PFSK-1 (cell line): Measurements from ENCODE around the gene PNMA8B.

Experiments used
- POLR2AphosphoS5 ChIP-seq: IDR thresholded peaks from 2 replicates; pipeline ENCODE4 v1.6.1; 2012; ENCODE audit warnings: low read depth, mild to moderate bottlenecking, control low read depth, low read length, moderate library complexity
- TAF1 ChIP-seq: IDR thresholded peaks from 2 replicates; pipeline ENCODE4 v1.6.1; 2012; ENCODE audit warnings: low read length, control low read depth, borderline replicate concordance; ENCODE audit not compliant: insufficient read depth
- TF ChIP-seq, protein P1 (sequence below), 2 experiments: IDR thresholded peaks; 2 replicates each; pipeline versions ENCODE4 v1.6.1 to v1.8.0; 2011 to 2012; ENCODE audit warnings: low read depth in 2 of 2, low read length in 2 of 2, control low read depth in 1 of 2, inconsistent platforms in 1 of 2, mild to moderate bottlenecking in 1 of 2, moderate library complexity in 1 of 2; ENCODE audit not compliant: insufficient read depth in 1 of 2

DNA sequence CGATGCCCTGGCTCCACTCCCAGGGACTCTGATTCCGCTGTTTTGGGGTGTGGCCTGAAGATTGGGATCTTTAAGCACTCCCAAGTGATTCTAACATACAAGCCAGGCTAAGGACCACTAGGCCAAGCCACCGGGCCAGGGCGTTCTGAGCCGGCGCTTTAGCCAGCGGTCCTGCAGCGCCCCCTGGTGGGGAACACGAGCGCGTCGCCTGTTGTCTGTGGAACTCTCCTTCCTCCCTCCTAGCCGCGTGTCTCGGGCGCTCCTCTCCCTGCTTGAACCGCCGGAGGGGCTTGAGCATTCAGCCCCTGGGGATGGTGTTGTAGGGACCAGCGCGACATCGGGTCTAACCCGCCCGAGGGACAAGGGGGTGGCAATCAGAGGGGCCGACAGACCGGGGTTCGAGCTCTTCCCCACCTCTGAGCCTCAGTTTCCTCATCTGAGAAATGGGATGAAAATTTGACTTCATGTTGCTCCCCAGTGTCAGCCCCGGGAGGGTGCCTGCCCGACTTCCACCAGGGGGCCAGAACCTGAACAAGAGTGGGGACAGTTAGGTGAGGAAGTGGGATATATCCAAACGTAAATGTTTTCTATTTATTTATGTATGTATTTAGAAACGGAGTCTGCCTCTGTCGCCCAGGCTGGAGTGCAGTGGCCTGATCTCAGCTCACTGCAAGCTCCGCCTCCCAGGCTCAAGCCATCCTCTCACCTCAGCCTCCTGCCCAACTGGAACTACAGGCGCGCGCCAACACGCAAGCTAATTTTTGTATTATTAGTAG lies 18.0 kb upstream of the PNMA8B start:
- TF ChIP-seq, protein P1, sequence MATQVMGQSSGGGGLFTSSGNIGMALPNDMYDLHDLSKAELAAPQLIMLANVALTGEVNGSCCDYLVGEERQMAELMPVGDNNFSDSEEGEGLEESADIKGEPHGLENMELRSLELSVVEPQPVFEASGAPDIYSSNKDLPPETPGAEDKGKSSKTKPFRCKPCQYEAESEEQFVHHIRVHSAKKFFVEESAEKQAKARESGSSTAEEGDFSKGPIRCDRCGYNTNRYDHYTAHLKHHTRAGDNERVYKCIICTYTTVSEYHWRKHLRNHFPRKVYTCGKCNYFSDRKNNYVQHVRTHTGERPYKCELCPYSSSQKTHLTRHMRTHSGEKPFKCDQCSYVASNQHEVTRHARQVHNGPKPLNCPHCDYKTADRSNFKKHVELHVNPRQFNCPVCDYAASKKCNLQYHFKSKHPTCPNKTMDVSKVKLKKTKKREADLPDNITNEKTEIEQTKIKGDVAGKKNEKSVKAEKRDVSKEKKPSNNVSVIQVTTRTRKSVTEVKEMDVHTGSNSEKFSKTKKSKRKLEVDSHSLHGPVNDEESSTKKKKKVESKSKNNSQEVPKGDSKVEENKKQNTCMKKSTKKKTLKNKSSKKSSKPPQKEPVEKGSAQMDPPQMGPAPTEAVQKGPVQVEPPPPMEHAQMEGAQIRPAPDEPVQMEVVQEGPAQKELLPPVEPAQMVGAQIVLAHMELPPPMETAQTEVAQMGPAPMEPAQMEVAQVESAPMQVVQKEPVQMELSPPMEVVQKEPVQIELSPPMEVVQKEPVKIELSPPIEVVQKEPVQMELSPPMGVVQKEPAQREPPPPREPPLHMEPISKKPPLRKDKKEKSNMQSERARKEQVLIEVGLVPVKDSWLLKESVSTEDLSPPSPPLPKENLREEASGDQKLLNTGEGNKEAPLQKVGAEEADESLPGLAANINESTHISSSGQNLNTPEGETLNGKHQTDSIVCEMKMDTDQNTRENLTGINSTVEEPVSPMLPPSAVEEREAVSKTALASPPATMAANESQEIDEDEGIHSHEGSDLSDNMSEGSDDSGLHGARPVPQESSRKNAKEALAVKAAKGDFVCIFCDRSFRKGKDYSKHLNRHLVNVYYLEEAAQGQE (IDR thresholded peaks at IDR 0.05; ENCODE audit: insufficient read depth in 1 of 2, low read depth in 2 of 2, low read length in 2 of 2), result no peak
- TF ChIP-seq POLR2AphosphoS5, result no peak
- TF ChIP-seq TAF1, result no peak
